Heart right ventricle (tissue), 16 donors: Measurements from ENCODE around the gene PRTN3. TPM values are rescaled to one million over a fixed set of nuclear protein-coding genes. Genes with fewer than 3 reads are reported as not detected.

ENCODE experiments used
- ATAC-seq, 8 donors: fragments of 200-7000 bp; cut with Tn5 transposase; one replicate each; pipeline ENCODE4 v1.9.1; 2020; ENCODE audit warnings: mild to moderate bottlenecking in 8 of 8, moderate library complexity in 8 of 8, moderate number of reproducible peaks in 1 of 8
- DNase-seq, 2 donors: peaks; one replicate each; pipeline ENCODE4 v3.0.0-alpha.2; 2020
- H3K27ac ChIP-seq, 10 donors: fragments of 200-600 bp; sonication (generic) in 2 of 10; one replicate each; pipeline versions ENCODE4 v1.5.0 to v1.8.0; 2020 to 2022; ENCODE audit warnings: mild to moderate bottlenecking in 3 of 10
- H3K27me3 ChIP-seq, 7 donors: fragments of 200-600 bp; one replicate each; pipeline ENCODE4 v1.8.0; 2021 to 2022; ENCODE audit warnings: mild to moderate bottlenecking in 2 of 7
- H3K36me3 ChIP-seq, 9 donors: fragments of 200-600 bp; sonication (generic) in 1 of 9; one replicate each; pipeline versions ENCODE4 v1.5.0 to v1.8.0; 2020 to 2022; ENCODE audit warnings: mild to moderate bottlenecking in 2 of 9
- H3K4me1 ChIP-seq, 9 donors: fragments of 200-600 bp; sonication (generic) in 1 of 9; one replicate each; pipeline versions ENCODE4 v1.5.0 to v1.8.0; 2020 to 2022; ENCODE audit warnings: mild to moderate bottlenecking in 4 of 9
- H3K4me3 ChIP-seq, 10 donors: fragments of 200-600 bp; sonication (generic) in 2 of 10; one replicate each; pipeline versions ENCODE4 v1.5.0 to v1.8.0; 2020 to 2022; ENCODE audit warnings: mild to moderate bottlenecking in 7 of 10, moderate library complexity in 2 of 10
- H3K9me3 ChIP-seq, 11 donors: fragments of 200-600 bp in 10 of 11; sonication (generic) in 2 of 11; one replicate each; pipeline versions ENCODE4 v1.5.0 to v1.8.0; 2013 to 2022; ENCODE audit warnings: mild to moderate bottlenecking in 2 of 11, control low read depth in 1 of 11, moderate library complexity in 1 of 11
- CTCF ChIP-seq, 9 donors: fragments of 200-600 bp; sonication (generic) in 2 of 9; IDR thresholded peaks; one replicate each; pipeline versions ENCODE4 v1.5.0 to v1.8.0; 2021 to 2022; ENCODE audit warnings: antibody characterized with exemption in 9 of 9, mild to moderate bottlenecking in 5 of 9, moderate library complexity in 1 of 9
- WGBS, 2 donors: extraction: QIAGEN DNeasy Blood & Tissue Kit; methylation state at CpG; one replicate each; pipeline ENCODE4 v1.1.7; 2013; ENCODE audit warnings: inconsistent platforms in 1 of 2; 5-methylcytosine and 5-hydroxymethylcytosine counted together
- intact Hi-C, 10 donors: fragments of 100-400 bp; cut with DNase I; formaldehyde crosslinking; loops; one replicate each; pipeline versions ENCODE4 v1.11.1 to v1.14.2; 2022
- polyA plus RNA-seq, 2 donors: library from polyadenylated mRNA; stranded (reverse); fragments of 200-250 nt; gene quantifications; one replicate each; pipeline ENCODE4 v1.2.3, GENCODE V29; 2013
- total RNA-seq, 10 donors: library from RNA; stranded (reverse); fragmentation: NEBNext Ultra II Directional in 3 of 10; extraction: Animal tissue kit (Norgen Biotek cat#: 25700) in 3 of 10; gene quantifications; one replicate each; pipeline versions ENCODE4 v1.2.1 to v1.2.4, GENCODE V29; 2021 to 2023
- donor health status: Arrhythmogenic right ventricular cardiomyopathy.
- donor health status: ischemic (EF 13 %, LVEDD 7.1; RV severe dilation, severe dysfunction).
- donor health status: healthy with polysubstance abuse.
- donor health status: DM: no; HTN: yes; CAD: no.
- donor health status: DM: no; HTN: no; CAD: no.
- donor health status: ischemic (EF 25% LVEDD 6.9; RV normal size, moderate dysfunction).
- donor health status: ischemic (EF 25% LVEDD 5.7; RV mildly dilated, moderate dysfunction).
- donor health status: healthy.
- donor health status: DM: yes; HTN: yes; CAD: no.
- donor health status: Ischemic cardiomyopathy.
- donor health status: ischemic (EF 35%, LVEDD 5.7; RV mildly dilated, moderate dysfunction).
- donor health status: nonischemic (EF 11% LVEDD 7.7; RV severe dilation, severe dysfunction).
- donor health status: DM: yes; HTN: yes; CAD: no.
- donor health status: PGD.
- donor health status: ischemic (EF 29% LVEDD 5.4; RV normal size, mild dysfunction).
- donor health status: nonischemic (EF 23%, LVEDD 6.1; RV moderate dilation, normal function).

Gene PRTN3
- total and polyA plus RNA-seq, 12 donors = 0.12 TPM; not detected in 11

- no peak for DNase-seq
- Histone ChIP-seq H3K9me3 (no peaks in the 10 kb centered on the region), H3K4me3 (peak overlapping the region in 6 of 10 donors; percentile 34 to 57 (median 50)), H3K36me3 (no peaks in the 10 kb centered on the region), H3K4me1 (peaks cover 0 to 46% (median 10%) of the 10 kb centered on the region in 9 donors), H3K27me3 (peaks cover 0 to 47% (median 36%) of the 10 kb centered on the region in 7 donors), H3K27ac (no peak overlapping the region)
- intact Hi-C loops = loop anchor here in 6 of 10 donors (5.0 to 10.0 kb wide), 6 partner anchors 56 to 124 kb away; partner anchors contain the start of genes KISS1R (in 4 of the 6) and WDR18 (in 3 of the 6)
- WGBS, 2 donors = 64 to 68% methylated on average over 33 to 34 of the region's 35 CpGs
- no peak for TF ChIP-seq CTCF (IDR thresholded peaks at IDR 0.05)
- no peak for ATAC-seq
These were observed 20.4 kb downstream of the PRTN3 start for GRCh38 chr19:861141-861755.

- Histone ChIP-seq H3K27me3 (peaks cover 0 to 47% (median 35%) of the 10 kb centered on the region in 7 donors), H3K4me1 (peaks cover 0 to 46% (median 10%) of the 10 kb centered on the region in 9 donors), H3K36me3 (no peaks in the 10 kb centered on the region), H3K27ac (no peak overlapping the region), H3K9me3 (no peaks in the 10 kb centered on the region), H3K4me3 (peak overlapping the region in 1 of 10 donors; percentile 42)
- WGBS, 2 donors = 19 to 26% methylated on average over 54 to 60 of the region's 60 CpGs
- no peak for TF ChIP-seq CTCF (IDR thresholded peaks at IDR 0.05)
- peak in 1 of 2 donors; percentile 60 for DNase-seq
- peak in 2 of 8 donors; percentile 4 to 19 for ATAC-seq
- intact Hi-C loops = loop anchor here in 8 of 10 donors (2.0 to 10.0 kb wide), 8 partner anchors 51 to 123 kb away; partner anchors contain the start of genes KISS1R (in 4 of the 8), WDR18 (in 3 of the 8) and R3HDM4 (in 1 of the 8)
These were observed 21.2 kb downstream of the PRTN3 start for GRCh38 chr19:861756-862580.

GRCh38 chr19:862581-863314 lies 21.9 kb downstream of the PRTN3 start:
- Histone ChIP-seq H3K36me3 (peaks cover 0 to 5% (median under 1%) of the 10 kb centered on the region in 9 donors), H3K4me1 (peaks cover 0 to 46% (median 10%) of the 10 kb centered on the region in 9 donors), H3K4me3 (peak overlapping the region in 2 of 10 donors; percentile 11 to 42), H3K9me3 (no peaks in the 10 kb centered on the region), H3K27ac (peak overlapping the region in 1 of 10 donors; percentile 85), H3K27me3 (peaks cover 0 to 47% (median 32%) of the 10 kb centered on the region in 7 donors)
- WGBS, 2 donors = 19% methylated on average over 43 to 48 of the region's 48 CpGs
- no peak for TF ChIP-seq CTCF (IDR thresholded peaks at IDR 0.05)
- DNase-seq (peak in 1 of 2 donors; percentile 70), ATAC-seq (peak in 4 of 8 donors; percentile 2 to 32 (median 9))
- intact Hi-C loops = loop anchor here in 8 of 10 donors (2.0 to 10.0 kb wide), 8 partner anchors 50 to 122 kb away; partner anchors contain the start of genes KISS1R (in 4 of the 8), WDR18 (in 3 of the 8) and R3HDM4 (in 1 of the 8)
